GM12864 (cell line): ENCODE measurements around the gene FZD8.

Experiments
- DNase-seq: peaks from one replicate; pipeline ENCODE4 v3.0.0-alpha.2; 2011; ENCODE audit warnings: low read depth
- H3K4me3 ChIP-seq: 2 replicates; pipeline ENCODE4 v1.5.1; 2011; ENCODE audit warnings: mild to moderate bottlenecking, low read depth, low read length, control low read depth
- CTCF ChIP-seq: IDR thresholded peaks from 2 replicates; pipeline ENCODE4 v1.5.1; 2011; ENCODE audit warnings: low read depth, mild to moderate bottlenecking, moderate library complexity, low read length, control low read depth, inconsistent platforms; ENCODE audit errors: missing control alignments

Gene FZD8

GRCh38 chr10:35636956-35637355, 5.1 kb downstream of the FZD8 start:
- H3K4me3 ChIP-seq: no peak overlapping the region
- TF ChIP-seq CTCF: no peak
- no peak for DNase-seq

- DNase-seq: peak; percentile 12
- H3K4me3 ChIP-seq: no peak overlapping the region
- peak; percentile 90 for TF ChIP-seq CTCF
Observed at GRCh38 chr10:35635576-35635975, 6.5 kb downstream of the FZD8 start.

GRCh38 chr10:35633006-35633980, 8.8 kb downstream of the FZD8 start:
- no peak for TF ChIP-seq CTCF
- no peak overlapping the region for H3K4me3 ChIP-seq
- DNase-seq: no peak

- DNase-seq: no peak
- no peak for TF ChIP-seq CTCF
- H3K4me3 ChIP-seq: no peak overlapping the region
Observed at GRCh38 chr10:35632027-35632426, 10.1 kb downstream of the FZD8 start.

GRCh38 chr10:35631404-35631803, 10.7 kb downstream of the FZD8 start:
- no peak for DNase-seq
- TF ChIP-seq CTCF: no peak
- no peak overlapping the region for H3K4me3 ChIP-seq

- no peak for TF ChIP-seq CTCF
- no peak for DNase-seq
- H3K4me3 ChIP-seq: no peak overlapping the region
Observed at GRCh38 chr10:35626971-35627507, 15.1 kb downstream of the FZD8 start.
